ENCODE measurements around the gene MMRN1.

- TF ChIP-seq, protein P1, sequence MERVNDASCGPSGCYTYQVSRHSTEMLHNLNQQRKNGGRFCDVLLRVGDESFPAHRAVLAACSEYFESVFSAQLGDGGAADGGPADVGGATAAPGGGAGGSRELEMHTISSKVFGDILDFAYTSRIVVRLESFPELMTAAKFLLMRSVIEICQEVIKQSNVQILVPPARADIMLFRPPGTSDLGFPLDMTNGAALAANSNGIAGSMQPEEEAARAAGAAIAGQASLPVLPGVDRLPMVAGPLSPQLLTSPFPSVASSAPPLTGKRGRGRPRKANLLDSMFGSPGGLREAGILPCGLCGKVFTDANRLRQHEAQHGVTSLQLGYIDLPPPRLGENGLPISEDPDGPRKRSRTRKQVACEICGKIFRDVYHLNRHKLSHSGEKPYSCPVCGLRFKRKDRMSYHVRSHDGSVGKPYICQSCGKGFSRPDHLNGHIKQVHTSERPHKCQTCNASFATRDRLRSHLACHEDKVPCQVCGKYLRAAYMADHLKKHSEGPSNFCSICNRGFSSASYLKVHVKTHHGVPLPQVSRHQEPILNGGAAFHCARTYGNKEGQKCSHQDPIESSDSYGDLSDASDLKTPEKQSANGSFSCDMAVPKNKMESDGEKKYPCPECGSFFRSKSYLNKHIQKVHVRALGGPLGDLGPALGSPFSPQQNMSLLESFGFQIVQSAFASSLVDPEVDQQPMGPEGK (CRISPR knock-in tag; IDR thresholded peaks at IDR 0.05; ENCODE audit: borderline replicate concordance), result no peak
- TF ChIP-seq, protein P2, sequence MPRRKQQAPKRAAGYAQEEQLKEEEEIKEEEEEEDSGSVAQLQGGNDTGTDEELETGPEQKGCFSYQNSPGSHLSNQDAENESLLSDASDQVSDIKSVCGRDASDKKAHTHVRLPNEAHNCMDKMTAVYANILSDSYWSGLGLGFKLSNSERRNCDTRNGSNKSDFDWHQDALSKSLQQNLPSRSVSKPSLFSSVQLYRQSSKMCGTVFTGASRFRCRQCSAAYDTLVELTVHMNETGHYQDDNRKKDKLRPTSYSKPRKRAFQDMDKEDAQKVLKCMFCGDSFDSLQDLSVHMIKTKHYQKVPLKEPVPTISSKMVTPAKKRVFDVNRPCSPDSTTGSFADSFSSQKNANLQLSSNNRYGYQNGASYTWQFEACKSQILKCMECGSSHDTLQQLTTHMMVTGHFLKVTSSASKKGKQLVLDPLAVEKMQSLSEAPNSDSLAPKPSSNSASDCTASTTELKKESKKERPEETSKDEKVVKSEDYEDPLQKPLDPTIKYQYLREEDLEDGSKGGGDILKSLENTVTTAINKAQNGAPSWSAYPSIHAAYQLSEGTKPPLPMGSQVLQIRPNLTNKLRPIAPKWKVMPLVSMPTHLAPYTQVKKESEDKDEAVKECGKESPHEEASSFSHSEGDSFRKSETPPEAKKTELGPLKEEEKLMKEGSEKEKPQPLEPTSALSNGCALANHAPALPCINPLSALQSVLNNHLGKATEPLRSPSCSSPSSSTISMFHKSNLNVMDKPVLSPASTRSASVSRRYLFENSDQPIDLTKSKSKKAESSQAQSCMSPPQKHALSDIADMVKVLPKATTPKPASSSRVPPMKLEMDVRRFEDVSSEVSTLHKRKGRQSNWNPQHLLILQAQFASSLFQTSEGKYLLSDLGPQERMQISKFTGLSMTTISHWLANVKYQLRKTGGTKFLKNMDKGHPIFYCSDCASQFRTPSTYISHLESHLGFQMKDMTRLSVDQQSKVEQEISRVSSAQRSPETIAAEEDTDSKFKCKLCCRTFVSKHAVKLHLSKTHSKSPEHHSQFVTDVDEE (CRISPR knock-in tag; IDR thresholded peaks at IDR 0.05), result no peak
- TF ChIP-seq, protein P3, sequence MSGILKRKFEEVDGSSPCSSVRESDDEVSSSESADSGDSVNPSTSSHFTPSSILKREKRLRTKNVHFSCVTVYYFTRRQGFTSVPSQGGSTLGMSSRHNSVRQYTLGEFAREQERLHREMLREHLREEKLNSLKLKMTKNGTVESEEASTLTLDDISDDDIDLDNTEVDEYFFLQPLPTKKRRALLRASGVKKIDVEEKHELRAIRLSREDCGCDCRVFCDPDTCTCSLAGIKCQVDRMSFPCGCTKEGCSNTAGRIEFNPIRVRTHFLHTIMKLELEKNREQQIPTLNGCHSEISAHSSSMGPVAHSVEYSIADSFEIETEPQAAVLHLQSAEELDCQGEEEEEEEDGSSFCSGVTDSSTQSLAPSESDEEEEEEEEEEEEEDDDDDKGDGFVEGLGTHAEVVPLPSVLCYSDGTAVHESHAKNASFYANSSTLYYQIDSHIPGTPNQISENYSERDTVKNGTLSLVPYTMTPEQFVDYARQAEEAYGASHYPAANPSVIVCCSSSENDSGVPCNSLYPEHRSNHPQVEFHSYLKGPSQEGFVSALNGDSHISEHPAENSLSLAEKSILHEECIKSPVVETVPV (CRISPR knock-in tag; IDR thresholded peaks at IDR 0.05), result no peak
- TF ChIP-seq SNAI2 (CRISPR knock-in tag; IDR thresholded peaks at IDR 0.05) (no peak), ZFP3 (CRISPR knock-in tag; IDR thresholded peaks at IDR 0.05) (no peak), GLIS3 (CRISPR knock-in tag; IDR thresholded peaks at IDR 0.05) (no peak), PPARA (CRISPR knock-in tag; IDR thresholded peaks at IDR 0.05; ENCODE audit: borderline replicate concordance) (no peak), ZNF70 (CRISPR knock-in tag; IDR thresholded peaks at IDR 0.05) (no peak), CREB5 (CRISPR knock-in tag; IDR thresholded peaks at IDR 0.05; ENCODE audit: low read depth) (no peak), ZFP30 (CRISPR knock-in tag; IDR thresholded peaks at IDR 0.05) (no peak), CSDC2 (CRISPR knock-in tag; IDR thresholded peaks at IDR 0.05) (no peak)
- TF ChIP-seq, protein P4, sequence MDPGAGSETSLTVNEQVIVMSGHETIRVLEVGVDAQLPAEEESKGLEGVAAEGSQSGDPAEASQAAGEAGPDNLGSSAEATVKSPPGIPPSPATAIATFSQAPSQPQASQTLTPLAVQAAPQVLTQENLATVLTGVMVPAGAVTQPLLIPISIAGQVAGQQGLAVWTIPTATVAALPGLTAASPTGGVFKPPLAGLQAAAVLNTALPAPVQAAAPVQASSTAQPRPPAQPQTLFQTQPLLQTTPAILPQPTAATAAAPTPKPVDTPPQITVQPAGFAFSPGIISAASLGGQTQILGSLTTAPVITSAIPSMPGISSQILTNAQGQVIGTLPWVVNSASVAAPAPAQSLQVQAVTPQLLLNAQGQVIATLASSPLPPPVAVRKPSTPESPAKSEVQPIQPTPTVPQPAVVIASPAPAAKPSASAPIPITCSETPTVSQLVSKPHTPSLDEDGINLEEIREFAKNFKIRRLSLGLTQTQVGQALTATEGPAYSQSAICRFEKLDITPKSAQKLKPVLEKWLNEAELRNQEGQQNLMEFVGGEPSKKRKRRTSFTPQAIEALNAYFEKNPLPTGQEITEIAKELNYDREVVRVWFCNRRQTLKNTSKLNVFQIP (CRISPR knock-in tag; IDR thresholded peaks at IDR 0.05; ENCODE audit: borderline replicate concordance, low read depth), result no peak
Observed at GRCh38 chr4:89995006-89995405, 100.4 kb downstream of the MMRN1 start.
